PFSK-1 (cell line): ENCODE data around the gene SPTB.

ENCODE experiments used
- POLR2AphosphoS5 ChIP-seq: IDR thresholded peaks from 2 replicates; pipeline ENCODE4 v1.6.1; 2012; ENCODE audit warnings: low read depth, mild to moderate bottlenecking, control low read depth, low read length, moderate library complexity
- TF ChIP-seq, protein P1 (sequence below), 2 experiments: IDR thresholded peaks; 2 replicates each; pipeline versions ENCODE4 v1.6.1 to v1.8.0; 2011 to 2012; ENCODE audit warnings: low read depth in 2 of 2, low read length in 2 of 2, control low read depth in 1 of 2, inconsistent platforms in 1 of 2, mild to moderate bottlenecking in 1 of 2, moderate library complexity in 1 of 2; ENCODE audit not compliant: insufficient read depth in 1 of 2

DNA sequence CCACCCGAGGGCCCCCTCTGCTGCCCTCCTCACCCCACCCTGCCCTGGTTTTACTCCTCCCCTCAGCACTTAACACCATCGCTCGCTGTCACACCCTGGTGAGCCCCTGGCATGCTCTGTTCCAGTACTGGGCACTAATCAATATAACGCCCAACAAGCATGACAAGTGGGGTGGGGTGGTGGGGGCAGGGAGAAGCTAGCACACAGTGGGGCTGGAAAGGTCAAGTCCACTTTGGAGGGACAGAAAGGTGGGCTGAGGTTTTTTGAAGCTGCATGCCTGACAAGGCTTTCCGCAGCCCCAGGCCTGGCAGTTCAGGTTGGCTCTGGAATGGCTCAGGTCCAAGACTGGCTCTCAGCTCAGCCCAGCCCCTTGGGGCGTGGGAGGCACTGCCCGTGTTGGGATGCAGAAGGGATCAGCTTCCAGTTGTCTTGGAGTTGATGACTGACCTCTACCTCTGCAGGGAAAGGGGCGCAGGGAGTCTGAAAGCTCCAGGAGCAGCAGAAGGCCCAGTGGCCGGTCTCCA, 141.4 kb downstream of the SPTB start:
- TF ChIP-seq, protein P1, sequence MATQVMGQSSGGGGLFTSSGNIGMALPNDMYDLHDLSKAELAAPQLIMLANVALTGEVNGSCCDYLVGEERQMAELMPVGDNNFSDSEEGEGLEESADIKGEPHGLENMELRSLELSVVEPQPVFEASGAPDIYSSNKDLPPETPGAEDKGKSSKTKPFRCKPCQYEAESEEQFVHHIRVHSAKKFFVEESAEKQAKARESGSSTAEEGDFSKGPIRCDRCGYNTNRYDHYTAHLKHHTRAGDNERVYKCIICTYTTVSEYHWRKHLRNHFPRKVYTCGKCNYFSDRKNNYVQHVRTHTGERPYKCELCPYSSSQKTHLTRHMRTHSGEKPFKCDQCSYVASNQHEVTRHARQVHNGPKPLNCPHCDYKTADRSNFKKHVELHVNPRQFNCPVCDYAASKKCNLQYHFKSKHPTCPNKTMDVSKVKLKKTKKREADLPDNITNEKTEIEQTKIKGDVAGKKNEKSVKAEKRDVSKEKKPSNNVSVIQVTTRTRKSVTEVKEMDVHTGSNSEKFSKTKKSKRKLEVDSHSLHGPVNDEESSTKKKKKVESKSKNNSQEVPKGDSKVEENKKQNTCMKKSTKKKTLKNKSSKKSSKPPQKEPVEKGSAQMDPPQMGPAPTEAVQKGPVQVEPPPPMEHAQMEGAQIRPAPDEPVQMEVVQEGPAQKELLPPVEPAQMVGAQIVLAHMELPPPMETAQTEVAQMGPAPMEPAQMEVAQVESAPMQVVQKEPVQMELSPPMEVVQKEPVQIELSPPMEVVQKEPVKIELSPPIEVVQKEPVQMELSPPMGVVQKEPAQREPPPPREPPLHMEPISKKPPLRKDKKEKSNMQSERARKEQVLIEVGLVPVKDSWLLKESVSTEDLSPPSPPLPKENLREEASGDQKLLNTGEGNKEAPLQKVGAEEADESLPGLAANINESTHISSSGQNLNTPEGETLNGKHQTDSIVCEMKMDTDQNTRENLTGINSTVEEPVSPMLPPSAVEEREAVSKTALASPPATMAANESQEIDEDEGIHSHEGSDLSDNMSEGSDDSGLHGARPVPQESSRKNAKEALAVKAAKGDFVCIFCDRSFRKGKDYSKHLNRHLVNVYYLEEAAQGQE (IDR thresholded peaks at IDR 0.05; ENCODE audit: insufficient read depth in 1 of 2, low read depth in 2 of 2, low read length in 2 of 2), result no peak
- TF ChIP-seq POLR2AphosphoS5, result no peak
